H54 (cell line): ENCODE measurements around the gene LSG1.

Experiments
- DNase-seq: peaks from one replicate; pipeline ENCODE4 v3.0.0; 2011; ENCODE audit warnings: low spot score, mixed read lengths; ENCODE audit not compliant: insufficient read length
- FAIRE-seq: peaks from 3 replicates; lab custom pipeline; 2011; peaks lifted over from hg19 to GRCh38; lab: Jason Lieb, UNC
- POLR2A ChIP-seq: IDR thresholded peaks from 2 replicates; pipeline ENCODE4 v1.6.1; 2011; ENCODE audit warnings: low read depth, mild to moderate bottlenecking, low read length

Gene LSG1

DNA sequence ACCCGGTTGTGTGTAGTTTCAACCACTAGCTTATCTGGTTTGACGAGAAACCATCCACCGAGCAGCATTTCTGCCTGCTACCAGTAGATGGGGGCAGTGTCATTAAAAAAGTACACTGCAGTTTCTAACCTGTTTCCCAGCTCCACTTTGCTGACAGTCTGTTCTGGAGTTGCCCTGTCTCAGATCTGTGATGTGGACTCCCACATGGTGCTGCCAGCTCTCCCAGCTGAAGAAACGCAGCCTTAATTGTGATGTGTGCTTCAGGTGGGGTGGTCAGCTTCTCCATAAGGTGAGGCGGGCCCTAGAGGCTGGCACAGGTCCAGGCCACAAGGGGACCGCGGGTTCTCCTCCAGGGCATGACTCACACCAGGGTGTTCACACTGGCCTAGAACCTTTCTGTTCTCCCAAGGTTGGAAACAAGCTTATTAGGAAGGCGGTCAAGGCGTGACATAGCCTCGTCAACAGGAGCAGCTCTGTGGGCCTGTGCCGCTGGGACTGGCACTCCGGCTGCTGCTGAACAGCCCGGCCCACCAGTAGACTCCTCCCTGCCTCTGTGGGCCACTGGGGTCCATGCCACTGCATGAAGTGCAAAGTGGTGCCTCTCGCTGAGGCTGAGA, 10.8 kb upstream of the LSG1 start:
- peak; percentile 94 for DNase-seq
- TF ChIP-seq POLR2A = no peak
- FAIRE-seq = peak; percentile 96

DNA sequence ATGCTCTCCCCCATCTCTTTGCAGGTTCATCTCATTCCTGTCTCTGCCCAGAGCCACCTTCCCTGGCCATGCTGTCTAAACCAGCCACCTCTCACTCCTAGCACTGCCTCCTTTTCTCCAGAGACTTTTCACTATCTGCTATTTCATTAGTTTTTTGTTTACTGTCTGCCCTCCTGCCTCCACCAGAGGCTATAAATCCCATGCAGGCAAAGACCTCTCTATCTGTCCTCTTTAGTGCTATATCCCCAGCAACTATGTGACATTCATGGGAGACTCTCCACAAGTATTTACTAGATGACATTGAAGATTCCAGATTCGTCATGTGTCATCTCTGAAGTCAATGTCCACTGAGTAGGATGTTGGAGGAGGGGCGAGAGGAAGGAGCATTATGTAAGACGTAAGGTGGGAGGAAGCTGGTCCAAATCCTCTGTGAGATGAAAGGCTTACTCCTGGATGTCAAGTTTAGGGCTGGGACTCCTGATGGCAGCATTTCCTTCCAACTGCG, 10.2 kb upstream of the LSG1 start:
- no peak for TF ChIP-seq POLR2A
- no peak for FAIRE-seq
- no peak for DNase-seq

DNA sequence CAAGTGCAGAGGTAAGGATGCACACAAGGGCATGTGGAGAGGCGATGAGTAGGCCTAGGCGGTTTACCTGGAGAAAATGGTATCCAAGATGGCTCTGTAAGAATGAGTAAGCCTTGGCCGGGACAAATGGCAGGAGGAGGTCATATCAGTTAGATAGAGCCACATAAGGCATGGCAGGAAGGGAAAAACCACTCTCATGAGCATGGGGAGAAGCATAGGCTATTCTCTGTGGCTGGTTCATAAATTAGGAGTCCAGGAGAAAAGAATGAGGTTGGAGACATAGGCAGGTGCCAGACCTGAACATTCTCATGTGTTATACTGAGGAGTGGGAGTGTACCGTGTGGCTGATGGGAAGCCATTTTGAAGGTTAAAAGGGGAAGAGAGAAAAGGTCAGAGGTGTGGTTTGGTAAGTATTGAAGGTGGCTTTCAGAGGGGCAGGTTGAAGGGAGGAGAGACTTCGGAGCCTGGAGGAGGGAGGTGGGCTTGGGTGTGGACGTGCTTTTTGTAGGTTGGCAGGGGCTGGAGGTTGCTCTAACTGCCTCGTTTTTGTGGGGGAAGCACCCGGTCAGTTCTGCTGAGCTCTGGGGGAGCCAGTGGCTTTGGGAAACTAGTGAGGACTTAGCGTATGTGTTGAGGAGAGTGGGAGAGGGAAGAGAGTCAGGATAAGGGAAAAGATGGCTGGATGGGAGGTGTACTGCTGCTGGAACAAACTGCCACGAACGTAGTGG, 9.1 kb upstream of the LSG1 start:
- no peak for TF ChIP-seq POLR2A
- no peak for FAIRE-seq

DNA sequence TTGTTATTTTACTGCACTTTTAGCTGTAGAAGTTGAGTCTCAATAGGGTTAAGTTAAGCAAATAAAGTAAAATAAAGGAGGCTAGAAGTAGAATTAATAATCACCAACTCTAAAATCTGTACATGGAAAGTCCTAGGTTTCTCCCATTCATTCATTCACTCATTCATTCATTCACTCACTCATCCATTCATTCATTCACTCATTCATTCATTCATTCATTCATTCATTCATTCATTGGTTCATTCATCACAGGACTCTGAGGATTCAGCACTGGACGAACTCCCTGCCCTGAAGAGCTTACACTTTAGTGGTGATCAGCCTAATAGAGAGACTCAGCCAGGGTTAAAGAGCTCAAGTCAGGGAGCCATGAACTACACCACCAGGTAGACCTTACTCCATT, 4.5 kb upstream of the LSG1 start:
- TF ChIP-seq POLR2A = no peak
- no peak for DNase-seq
- no peak for FAIRE-seq

More for the DNA sequence above, 9.1 kb upstream of the LSG1 start:
- no peak for DNase-seq

DNA sequence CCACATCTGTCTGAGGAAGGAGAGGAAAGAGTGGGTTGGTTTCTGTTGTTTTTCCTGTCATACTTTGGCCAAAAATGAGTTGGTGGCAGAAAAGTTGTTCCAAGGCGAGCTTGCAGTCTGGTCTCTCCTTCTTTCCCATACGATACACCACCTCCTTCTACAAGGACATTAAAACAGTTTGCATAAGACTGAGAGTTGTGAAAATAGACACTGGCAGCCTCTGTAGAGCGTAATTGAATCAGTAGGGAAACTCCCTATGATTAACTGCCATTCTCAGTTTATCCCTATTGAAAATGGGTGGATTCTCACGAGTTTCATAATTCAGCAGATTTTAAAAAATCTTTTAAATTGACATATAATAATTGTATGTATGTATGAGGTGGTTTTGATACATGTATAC, 3.7 kb upstream of the LSG1 start:
- no peak for DNase-seq
- no peak for TF ChIP-seq POLR2A
- no peak for FAIRE-seq

DNA sequence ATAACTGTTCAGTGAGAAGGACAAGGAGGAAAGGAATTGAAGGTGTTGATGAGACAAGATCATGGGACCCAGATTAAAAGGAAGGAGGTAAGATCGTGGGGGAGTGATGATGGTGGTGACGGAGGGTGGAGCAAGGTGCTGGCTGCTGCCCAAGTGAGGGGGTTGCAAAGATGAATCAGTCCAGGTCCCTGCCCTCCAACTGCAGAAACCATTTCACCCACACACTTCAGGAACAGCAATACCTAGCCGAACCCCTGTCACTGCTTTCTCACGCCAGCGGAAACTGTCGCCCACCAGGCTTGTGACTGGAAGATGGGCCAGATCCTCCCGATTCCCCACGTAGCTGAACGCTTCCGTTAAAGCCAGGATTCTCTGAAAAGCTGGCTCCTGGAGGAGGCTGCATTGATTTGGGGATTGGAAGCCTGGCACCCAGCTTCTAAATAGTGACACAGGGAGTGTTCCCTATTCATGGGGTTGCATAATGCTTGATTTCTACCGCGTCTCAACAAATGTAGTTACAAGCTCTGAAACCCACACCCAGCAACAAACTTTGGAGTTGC, 3.2 kb upstream of the LSG1 start:
- FAIRE-seq (no peak), DNase-seq (no peak)
- no peak for TF ChIP-seq POLR2A

DNA sequence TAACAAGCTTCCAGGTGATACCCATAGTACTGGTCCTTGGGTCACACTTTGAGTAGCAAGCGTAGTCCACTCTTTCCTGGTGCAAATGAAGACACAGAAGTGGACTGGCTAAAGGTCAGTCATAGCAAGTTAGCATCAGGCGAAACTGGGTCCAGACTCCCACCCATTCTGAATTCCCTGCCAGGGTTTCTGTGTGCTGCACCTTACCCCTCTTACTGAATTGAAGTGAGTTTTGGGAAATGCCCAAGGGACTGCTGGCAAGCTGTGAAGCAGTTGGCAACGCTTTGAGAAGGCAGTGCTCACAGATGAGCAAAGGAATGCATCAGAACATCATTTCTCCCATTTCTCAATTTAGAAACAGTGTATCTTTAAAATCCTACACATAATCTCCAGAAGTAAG, 1.8 kb upstream of the LSG1 start:
- FAIRE-seq (no peak), DNase-seq (no peak)
- TF ChIP-seq POLR2A = no peak

DNA sequence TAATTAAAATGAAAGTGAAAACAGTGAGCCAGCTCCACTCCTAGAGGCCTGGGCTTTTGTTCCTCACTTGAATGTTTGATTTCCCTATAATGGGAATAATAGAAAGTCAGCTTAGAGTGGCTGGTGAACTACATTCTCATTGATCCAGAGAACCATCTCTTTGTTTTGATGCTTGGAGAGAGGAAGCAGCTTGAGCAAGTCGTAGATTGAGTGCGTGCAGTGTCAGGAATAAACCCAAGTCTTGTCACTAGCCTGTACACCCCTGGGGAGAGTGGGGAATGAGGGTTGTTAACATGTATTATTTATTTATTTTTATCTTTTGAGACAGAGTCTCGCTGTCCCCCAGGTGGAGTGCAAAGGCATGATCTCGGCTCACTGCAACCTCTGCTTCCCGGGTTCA, 885 bp upstream of the LSG1 start:
- FAIRE-seq (no peak), DNase-seq (no peak)
- no peak for TF ChIP-seq POLR2A

DNA sequence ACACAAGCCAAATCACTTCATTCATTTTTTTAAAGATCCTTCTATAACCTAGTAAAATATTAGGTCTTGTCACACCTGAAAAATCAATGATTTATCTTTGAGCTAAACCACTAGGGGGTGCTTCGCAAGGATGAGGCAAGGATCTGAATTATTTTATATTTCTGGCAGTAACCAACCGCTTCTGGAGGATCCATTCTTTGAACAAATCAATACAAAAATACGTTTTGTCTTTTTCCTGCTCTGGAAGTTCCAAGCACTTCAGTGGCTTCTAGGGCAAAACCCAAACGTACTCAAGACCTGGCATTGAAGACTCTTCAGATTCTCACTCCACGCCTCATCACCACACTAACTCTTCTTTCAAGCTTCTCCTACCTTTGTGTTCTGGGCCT, 486 bp downstream of the LSG1 start:
- DNase-seq (no peak), FAIRE-seq (peak; percentile 82)
- TF ChIP-seq POLR2A = no peak

DNA sequence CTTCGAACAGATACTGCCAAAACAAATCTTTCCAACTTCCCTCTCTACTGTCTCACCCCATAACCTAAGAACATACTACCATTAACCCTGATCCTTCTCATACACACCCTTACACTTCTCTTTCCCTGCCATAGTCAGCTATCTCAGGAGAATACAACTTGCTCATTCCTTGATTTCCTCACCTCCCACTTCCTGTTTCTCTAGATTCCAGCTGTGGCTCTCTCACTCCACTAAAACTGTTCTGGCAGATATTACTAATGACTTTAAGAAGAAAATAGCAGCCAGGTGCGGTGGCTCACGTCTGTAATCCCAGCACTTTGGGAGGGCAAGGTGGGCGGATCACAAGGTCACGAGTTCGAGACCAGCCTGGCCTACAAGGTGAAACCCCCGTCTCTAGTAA, 4.6 kb downstream of the LSG1 start:
- DNase-seq = no peak
- peak; percentile 41 for FAIRE-seq
- no peak for TF ChIP-seq POLR2A

DNA sequence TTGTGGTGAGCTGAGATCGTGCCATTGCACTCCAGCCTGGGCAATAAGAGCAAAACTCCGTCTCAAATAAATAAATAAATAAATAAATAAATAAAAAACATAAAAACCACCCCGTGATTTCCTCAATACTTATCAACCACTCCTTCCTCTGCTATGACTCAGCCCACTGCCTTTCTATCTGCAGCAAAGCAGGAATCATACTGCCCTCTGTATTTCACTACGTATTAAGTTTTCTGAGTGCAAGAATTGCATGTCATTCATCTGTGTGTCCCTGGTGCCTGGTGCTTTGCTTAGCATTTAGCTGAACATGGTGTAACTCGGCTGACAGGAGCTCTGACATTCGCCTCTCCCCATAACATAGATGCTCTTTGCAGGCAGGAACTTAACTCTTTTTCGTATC, 7.1 kb downstream of the LSG1 start:
- DNase-seq (no peak), FAIRE-seq (peak; percentile 52)
- no peak for TF ChIP-seq POLR2A

DNA sequence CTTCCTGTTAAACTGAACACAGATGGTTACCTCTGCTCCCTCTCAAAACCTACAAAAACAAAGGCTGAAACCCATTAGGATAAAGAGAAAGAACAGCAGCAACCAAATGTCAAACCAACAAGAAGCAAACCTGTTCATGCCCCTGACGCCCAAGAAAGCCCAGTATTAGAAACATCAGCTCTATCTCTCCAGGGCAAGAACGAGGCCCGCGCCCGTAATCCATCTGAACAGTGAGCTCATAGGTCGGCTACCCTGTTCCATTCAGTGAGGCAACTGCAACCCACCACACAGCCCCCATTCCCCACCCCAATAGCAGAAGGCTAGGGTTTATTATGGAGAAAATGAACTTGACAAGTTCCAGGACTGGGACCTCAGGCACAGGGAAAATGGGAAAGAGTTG, 10.0 kb downstream of the LSG1 start:
- DNase-seq (no peak), FAIRE-seq (no peak)
- TF ChIP-seq POLR2A = no peak

DNA sequence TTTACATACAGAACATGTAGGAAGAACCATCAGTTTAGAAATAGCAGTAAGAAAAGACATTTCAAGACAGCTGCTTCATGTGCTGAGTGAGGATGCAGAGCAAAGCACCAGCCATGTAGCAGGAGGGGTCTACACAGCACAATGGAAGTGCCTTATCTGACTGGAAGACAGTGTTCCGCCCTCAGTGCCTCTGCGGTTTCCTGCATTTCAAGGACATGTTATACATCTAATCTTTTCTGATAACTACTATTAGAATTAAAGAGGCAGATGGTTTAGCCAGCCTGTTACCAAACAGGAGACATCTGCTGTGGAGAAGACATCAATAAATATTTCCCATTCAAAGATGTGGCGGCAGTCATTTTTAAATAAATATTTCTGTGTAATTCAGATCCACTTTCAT, 10.6 kb downstream of the LSG1 start:
- FAIRE-seq (no peak), DNase-seq (no peak)
- no peak for TF ChIP-seq POLR2A

DNA sequence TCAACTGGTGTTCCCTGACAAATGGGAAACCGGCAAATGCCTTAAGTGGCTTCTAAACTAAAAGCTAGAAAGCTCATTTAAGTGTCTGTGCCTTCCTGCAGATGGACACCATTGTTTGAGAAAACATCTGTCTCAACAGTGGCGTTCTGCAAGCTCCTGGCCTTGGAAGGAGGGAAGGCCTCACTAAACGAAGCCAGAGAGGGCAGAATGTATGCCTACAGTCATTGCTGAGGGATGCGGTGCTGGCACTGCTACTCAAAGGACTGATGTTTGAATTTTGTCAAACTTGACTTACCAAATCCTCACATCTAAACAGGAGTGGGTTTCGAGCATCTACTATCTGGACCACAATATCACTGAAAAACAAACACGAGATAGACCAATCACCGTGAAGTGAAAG, 12.2 kb downstream of the LSG1 start:
- FAIRE-seq (no peak), DNase-seq (no peak)
- TF ChIP-seq POLR2A = no peak
